NCI-H1694 (cell line): ENCODE measurements around the gene CD300LG.

Experiments
- DNase-seq: peaks from one replicate; lab custom pipeline; 2025; lab: John Stamatoyannopoulos, UW

CD300LG gene

GRCh38 chr17:43907425-43907981, 60.5 kb downstream of the CD300LG start, which contains the start of gene MPP2:
MPP2 (minus strand) TSS chr17:43907536; CDS start chr17:43904460, 3,076 bp downstream.
- DNase-seq: peak; percentile 84

- peak; percentile 79 for DNase-seq
Observed at GRCh38 chr17:43907998-43908721, 61.2 kb downstream of the CD300LG start.

- DNase-seq: no peak
Observed at GRCh38 chr17:43909537-43910231, 62.7 kb downstream of the CD300LG start.

GRCh38 chr17:43911904-43912303, 64.9 kb downstream of the CD300LG start:
- DNase-seq: no peak

- no peak for DNase-seq
Observed at GRCh38 chr17:43912635-43913304, 65.8 kb downstream of the CD300LG start.
